Activated CD4-positive, alpha-beta T cell treated with anti-CD3 and anti-CD28 coated beads for 36 hours (primary cell): ENCODE data around the gene ECEL1. TPM values are rescaled to one million over a fixed set of nuclear protein-coding genes. Genes with fewer than 3 reads are reported as not detected.

Source experiments
- ATAC-seq: fragments of 200-7000 bp; cut with Tn5 transposase; one replicate; pipeline ENCODE4 v1.10.0; 2021; ENCODE audit warnings: mild to moderate bottlenecking, moderate library complexity
- CTCF ChIA-PET: fragments of 350-600 bp; sonication (Branson Sonifier 250); formaldehyde crosslinking; loops from one replicate; lab custom pipeline; 2021; ENCODE audit warnings: antibody characterized with exemption; lab: Charles Lee
- POLR2A ChIA-PET: fragments of 350-600 bp; sonication (Branson Sonifier 250); formaldehyde crosslinking; loops from one replicate; lab custom pipeline; 2021; ENCODE audit warnings: antibody characterized with exemption, inconsistent platforms; lab: Charles Lee
- DNase-seq: peaks from one replicate; pipeline ENCODE4 v3.0.0-alpha.2; 2020
- H3K27ac Mint-ChIP-seq: one replicate; pipeline ENCODE4 v1.8.0; 2021; ENCODE audit warnings: mixed read lengths
- H3K27me3 Mint-ChIP-seq: one replicate; pipeline ENCODE4 v1.8.0; 2021; ENCODE audit warnings: mixed read lengths
- H3K36me3 Mint-ChIP-seq: one replicate; pipeline ENCODE4 v1.8.0; 2021; ENCODE audit warnings: low read depth, mixed read lengths
- H3K4me1 Mint-ChIP-seq: one replicate; pipeline ENCODE4 v1.8.0; 2021; ENCODE audit warnings: mixed read lengths
- H3K4me3 Mint-ChIP-seq: one replicate; pipeline ENCODE4 v1.8.0; 2021; ENCODE audit warnings: mild to moderate bottlenecking, moderate library complexity, mixed read lengths
- H3K9me3 Mint-ChIP-seq: one replicate; pipeline ENCODE4 v1.8.0; 2021; ENCODE audit warnings: low read depth, mixed read lengths
- intact Hi-C, 2 experiments: fragments of 100-400 bp; cut with DNase I in 1 of 2; cut with micrococcal nuclease in 1 of 2; formaldehyde crosslinking; loops; one replicate each; pipeline versions ENCODE4 v1.14.2 to v1.15.1; 2022 to 2024; cut with DNase I, micrococcal nuclease
- total RNA-seq, 2 experiments: library from RNA; stranded (reverse); gene quantifications; one replicate each; pipeline ENCODE4 v1.2.3, GENCODE V29; 2021

ECEL1 gene
- total RNA-seq, 2 experiments from 2014 or later = 0.19 to 0.23 TPM

- no peak overlapping the region for H3K27ac Mint-ChIP-seq
- ATAC-seq = no peak
- CTCF ChIA-PET = interaction anchor here (0.6 to 0.9 kb wide), 2 partner anchors 27 to 568 kb away, joined by 3 read pairs; partner anchors contain the start of gene NPPC
Observed at GRCh38 chr2:232494542-232494941, 6.9 kb upstream of the ECEL1 start.

GRCh38 chr2:232493701-232494474 is 6.3 kb upstream of the ECEL1 start:
- ATAC-seq = no peak
- POLR2A ChIA-PET = no interaction called here
- Mint-ChIP-seq H3K36me3 (no peaks in the 10 kb centered on the region), H3K27me3 (peaks cover 10% of the 10 kb centered on the region), H3K27ac (no peak overlapping the region), H3K4me3 (no peak overlapping the region), H3K9me3 (no peaks in the 10 kb centered on the region), H3K4me1 (no peaks in the 10 kb centered on the region)
- intact Hi-C loops = no loop called here
- CTCF ChIA-PET = interaction anchor here (0.6 to 0.9 kb wide), 2 partner anchors 27 to 568 kb away, joined by 3 read pairs; partner anchors contain the start of gene NPPC
- DNase-seq = no peak

More at GRCh38 chr2:232494542-232494941, 6.9 kb upstream of the ECEL1 start:
- Mint-ChIP-seq H3K27me3 (peaks cover 6% of the 10 kb centered on the region), H3K4me3 (no peak overlapping the region), H3K36me3 (no peaks in the 10 kb centered on the region), H3K9me3 (no peaks in the 10 kb centered on the region), H3K4me1 (no peaks in the 10 kb centered on the region)
- no peak for DNase-seq
- POLR2A ChIA-PET = no interaction called here
- intact Hi-C loops = no loop called here

- POLR2A ChIA-PET = no interaction called here
- no peaks in the 10 kb centered on the region for H3K9me3 Mint-ChIP-seq
- no peaks in the 10 kb centered on the region for H3K36me3 Mint-ChIP-seq
- ATAC-seq (no peak), DNase-seq (no peak)
- CTCF ChIA-PET = no interaction called here
- no peak overlapping the region for H3K4me3 Mint-ChIP-seq
- H3K27ac Mint-ChIP-seq = no peak overlapping the region
- intact Hi-C loops = no loop called here
- no peaks in the 10 kb centered on the region for H3K4me1 Mint-ChIP-seq
- H3K27me3 Mint-ChIP-seq = peaks cover 13% of the 10 kb centered on the region
Observed at GRCh38 chr2:232492963-232493700, 5.5 kb upstream of the ECEL1 start.

GRCh38 chr2:232492236-232492848 is 4.7 kb upstream of the ECEL1 start:
- peaks cover 15% of the 10 kb centered on the region for H3K27me3 Mint-ChIP-seq
- ChIA-PET POLR2A (no interaction called here), CTCF (no interaction called here)
- no peaks in the 10 kb centered on the region for H3K4me1 Mint-ChIP-seq
- H3K4me3 Mint-ChIP-seq = no peak overlapping the region
- DNase-seq = peak; percentile 0
- intact Hi-C loops = no loop called here
- H3K27ac Mint-ChIP-seq = no peak overlapping the region
- no peaks in the 10 kb centered on the region for H3K36me3 Mint-ChIP-seq
- ATAC-seq = no peak
- H3K9me3 Mint-ChIP-seq = no peaks in the 10 kb centered on the region

GRCh38 chr2:232491139-232491780 is 3.6 kb upstream of the ECEL1 start:
- Mint-ChIP-seq H3K9me3 (no peaks in the 10 kb centered on the region), H3K27me3 (peaks cover 18% of the 10 kb centered on the region), H3K36me3 (no peaks in the 10 kb centered on the region), H3K4me3 (no peak overlapping the region), H3K4me1 (no peaks in the 10 kb centered on the region), H3K27ac (no peak overlapping the region)
- ChIA-PET POLR2A (no interaction called here), CTCF (no interaction called here)
- DNase-seq (peak; percentile 3), ATAC-seq (no peak)
- intact Hi-C loops = no loop called here

- CTCF ChIA-PET = interaction anchor here (0.6 kb wide), 1 partner anchor 72 kb away, joined by 4 read pairs; no protein-coding TSS in a partner anchor
- DNase-seq (peak; percentile 2), ATAC-seq (no peak)
- intact Hi-C loops = no loop called here
- POLR2A ChIA-PET = no interaction called here
- H3K27me3 Mint-ChIP-seq = peaks cover 18% of the 10 kb centered on the region
- peaks cover under 1% of the 10 kb centered on the region for H3K4me1 Mint-ChIP-seq
- H3K9me3 Mint-ChIP-seq = no peaks in the 10 kb centered on the region
- no peak overlapping the region for H3K27ac Mint-ChIP-seq
- no peaks in the 10 kb centered on the region for H3K36me3 Mint-ChIP-seq
- no peak overlapping the region for H3K4me3 Mint-ChIP-seq
Observed at GRCh38 chr2:232490221-232491138, 2.8 kb upstream of the ECEL1 start.

- no peak for ATAC-seq
- CTCF ChIA-PET = interaction anchor here (0.6 kb wide), 2 partner anchors 45 to 71 kb away, joined by 4 to 5 read pairs; no protein-coding TSS in a partner anchor
- H3K4me1 Mint-ChIP-seq = peaks cover 3% of the 10 kb centered on the region
Observed at GRCh38 chr2:232489516-232490220, 2.0 kb upstream of the ECEL1 start.

GRCh38 chr2:232488721-232489300 is 1.2 kb upstream of the ECEL1 start:
- ChIA-PET POLR2A (no interaction called here), CTCF (interaction anchor here (0.6 kb wide), 1 partner anchor 257 kb away, joined by 5 read pairs; no protein-coding TSS in a partner anchor)
- no peaks in the 10 kb centered on the region for H3K9me3 Mint-ChIP-seq
- no peak for DNase-seq
- intact Hi-C loops = no loop called here
- no peak for ATAC-seq
- H3K4me3 Mint-ChIP-seq = no peak overlapping the region
- H3K27me3 Mint-ChIP-seq = peaks cover 31% of the 10 kb centered on the region
- H3K4me1 Mint-ChIP-seq = peaks cover 3% of the 10 kb centered on the region
- H3K36me3 Mint-ChIP-seq = no peaks in the 10 kb centered on the region
- H3K27ac Mint-ChIP-seq = no peak overlapping the region

More at GRCh38 chr2:232489516-232490220, 2.0 kb upstream of the ECEL1 start:
- DNase-seq = no peak
- intact Hi-C loops = no loop called here
- Mint-ChIP-seq H3K27me3 (peaks cover 25% of the 10 kb centered on the region), H3K36me3 (no peaks in the 10 kb centered on the region), H3K9me3 (no peaks in the 10 kb centered on the region), H3K4me3 (no peak overlapping the region), H3K27ac (no peak overlapping the region)
- POLR2A ChIA-PET = no interaction called here

- Mint-ChIP-seq H3K9me3 (no peaks in the 10 kb centered on the region), H3K27me3 (peaks cover 31% of the 10 kb centered on the region), H3K27ac (no peak overlapping the region), H3K36me3 (no peaks in the 10 kb centered on the region), H3K4me1 (peaks cover 3% of the 10 kb centered on the region), H3K4me3 (no peak overlapping the region)
- intact Hi-C loops = no loop called here
- DNase-seq (no peak), ATAC-seq (no peak)
- CTCF ChIA-PET = interaction anchor here (0.6 kb wide), 1 partner anchor 256 kb away, joined by 5 read pairs; no protein-coding TSS in a partner anchor
- POLR2A ChIA-PET = no interaction called here
Observed at GRCh38 chr2:232488097-232488711, 570 bp upstream of the ECEL1 start.
